Dedifferentiated amniotic fluid mesenchymal stem cell (primary cell): ENCODE results near the gene RASL10A.

Experiments used
- DNase-seq: peaks from one replicate; pipeline ENCODE4 v3.0.0-alpha.2; 2016; ENCODE audit errors: extremely low spot score

The RASL10A gene

DNA sequence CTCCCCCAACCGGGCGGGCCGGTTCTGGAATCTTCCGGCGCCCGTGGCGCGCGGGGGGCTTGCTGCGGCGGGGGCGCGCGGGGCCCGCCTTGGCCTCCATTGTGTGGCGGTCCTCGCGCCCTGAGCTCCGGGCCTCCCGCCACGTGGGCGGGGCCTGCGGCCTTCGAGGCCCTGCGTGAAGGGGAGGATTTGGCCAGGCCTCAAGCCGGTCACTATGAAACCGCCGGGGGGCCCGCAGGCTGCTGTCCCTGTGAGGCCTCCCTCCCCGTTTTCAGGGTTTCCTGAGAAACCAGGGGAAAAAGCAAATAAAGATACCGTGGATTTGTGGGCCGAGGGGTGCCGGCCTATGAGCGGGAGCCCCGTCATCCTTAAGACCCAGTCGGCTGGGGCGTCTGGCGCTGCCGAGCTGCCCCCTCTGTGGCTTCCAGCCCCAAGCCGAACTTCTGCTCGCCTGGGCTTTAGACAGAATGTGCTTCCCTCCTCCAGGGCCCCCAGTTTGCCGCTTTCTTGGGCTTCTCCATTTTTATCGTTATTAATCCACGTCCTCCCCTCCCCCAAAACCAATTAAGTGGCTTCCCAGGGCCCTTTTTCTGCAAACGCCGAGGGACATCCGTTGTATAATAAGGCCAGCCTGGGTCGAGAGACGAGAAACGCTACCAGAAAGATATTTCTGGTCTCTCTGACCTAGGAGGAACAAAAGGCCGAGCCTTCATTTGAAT, 46.8 kb downstream of the RASL10A start:
- peak; percentile 27 for DNase-seq

DNA sequence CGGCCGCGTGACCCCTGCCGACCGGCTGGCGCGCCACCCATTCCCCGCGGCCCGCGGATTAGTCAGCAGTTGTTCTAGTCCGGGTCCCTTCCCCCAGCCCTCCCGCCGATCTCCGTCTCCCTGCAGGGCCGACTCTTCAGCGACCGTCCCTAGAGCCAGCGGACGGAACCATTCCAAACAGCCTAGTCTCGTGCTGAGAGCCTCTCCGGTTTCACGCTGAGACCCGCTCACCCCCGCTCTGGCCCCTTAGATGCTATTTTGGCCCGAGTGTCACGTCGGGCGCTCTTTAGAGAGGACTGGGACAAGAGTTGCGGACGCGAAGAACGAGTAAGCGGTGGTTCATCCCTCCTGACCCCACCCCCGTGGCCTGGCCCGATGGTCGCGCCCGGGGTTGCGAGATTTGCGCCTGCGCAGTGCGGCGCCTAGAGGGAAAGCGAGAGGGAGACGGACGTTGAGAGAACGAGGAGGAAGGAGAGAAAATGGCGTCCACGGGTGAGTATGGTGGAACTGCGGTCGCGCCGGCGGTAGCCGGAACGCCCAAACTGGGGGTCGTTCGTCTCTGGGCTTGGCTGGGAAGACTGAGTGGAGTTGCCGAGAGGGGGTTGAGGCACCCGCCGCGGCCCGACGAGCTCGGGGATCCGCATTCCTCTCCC, 47.5 kb downstream of the RASL10A start, which contains the start of the genes EWSR1 and RHBDD3:
Gene EWSR1, plus strand, starts transcription at position 411 of the 653 bp plus-strand sequence. Its CDS starts 69 bp downstream, at position 480.
Gene RHBDD3, minus strand, starts transcription at position 124 of the 653 bp plus-strand sequence. CDS start 2,355 bp downstream, outside the sequence.
- peak; percentile 97 for DNase-seq

DNA sequence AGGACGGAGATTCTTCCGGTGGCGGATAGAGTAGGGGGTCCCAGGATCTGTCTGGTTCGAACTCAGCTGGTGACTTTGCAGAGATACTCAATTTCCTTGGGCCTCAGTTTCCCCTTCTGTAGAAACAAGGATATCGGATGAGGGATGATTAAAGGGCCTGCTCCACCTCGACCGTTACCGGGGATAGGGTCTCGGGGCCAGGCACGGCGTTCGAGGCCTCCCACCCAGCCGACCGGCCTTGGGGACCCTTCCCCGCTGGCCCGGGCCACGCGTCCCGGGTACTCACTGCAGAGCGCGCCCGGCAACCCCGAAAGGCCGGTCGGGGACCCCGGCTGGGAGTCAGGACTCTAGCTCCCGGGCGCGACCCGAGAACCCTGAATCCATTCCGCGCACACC, 48.0 kb downstream of the RASL10A start:
- DNase-seq, result no peak

DNA sequence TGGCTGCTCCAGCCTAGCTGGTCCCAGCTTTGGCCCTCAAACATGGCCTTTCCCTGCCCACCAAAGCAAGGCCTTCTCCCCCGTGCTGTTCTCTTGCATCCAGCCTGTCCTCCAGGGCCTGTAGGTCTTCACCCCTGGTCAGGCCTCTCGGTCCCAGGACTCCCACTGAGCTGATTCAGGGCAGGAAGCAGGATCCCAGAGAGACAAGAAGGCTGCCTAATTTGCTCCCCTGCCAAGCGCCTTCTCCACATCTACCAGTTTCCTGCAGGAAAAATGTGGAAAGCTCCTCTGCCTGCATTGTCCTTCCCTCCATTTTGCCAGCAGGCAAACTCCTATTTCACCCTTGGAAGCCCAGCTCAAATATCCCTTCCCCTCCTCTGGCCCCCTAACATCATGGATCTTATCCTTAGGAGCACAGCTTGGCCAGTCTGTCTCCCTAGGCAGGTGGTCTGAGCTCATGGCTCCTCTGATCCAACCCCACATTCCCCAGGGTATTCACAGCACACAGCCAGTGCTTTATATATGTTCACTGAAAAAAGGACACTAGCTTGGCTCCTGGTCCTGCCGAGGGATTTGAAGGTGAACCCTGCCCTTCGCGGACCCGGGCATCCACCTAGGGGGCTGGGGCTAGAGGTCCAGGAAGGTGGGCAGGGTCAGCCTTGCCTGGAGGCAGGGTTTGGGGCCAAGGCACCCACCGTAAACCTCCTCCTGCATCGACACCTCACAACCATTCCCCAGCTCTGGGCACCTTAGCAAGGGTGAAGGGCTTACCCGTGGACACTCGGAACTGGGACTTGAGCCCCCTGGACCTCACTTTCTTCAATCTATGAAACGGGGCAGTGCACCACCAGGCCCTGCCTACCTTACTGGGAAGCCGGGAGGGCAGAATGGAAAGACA, 48.7 kb downstream of the RASL10A start:
- no peak for DNase-seq

DNA sequence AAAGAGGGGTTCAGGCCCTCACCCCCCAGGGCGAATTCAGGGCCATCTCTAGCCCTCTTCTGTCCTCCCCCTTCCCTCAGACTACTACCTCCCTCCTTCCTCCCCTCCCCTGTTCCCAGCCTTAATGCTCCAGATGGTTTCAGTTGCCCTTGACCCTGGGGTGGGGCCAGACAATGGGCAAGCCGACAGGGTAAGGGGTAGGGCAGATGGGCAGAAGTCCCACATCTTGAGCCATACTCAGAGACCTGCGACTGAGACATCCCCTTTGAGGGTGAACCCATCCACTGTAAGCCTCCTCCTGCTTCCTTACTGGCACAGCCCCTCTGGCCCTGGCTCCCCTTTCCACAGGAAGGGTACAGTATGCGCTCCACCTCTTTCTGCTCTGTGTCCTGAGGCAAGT, 49.6 kb downstream of the RASL10A start:
- no peak for DNase-seq

DNA sequence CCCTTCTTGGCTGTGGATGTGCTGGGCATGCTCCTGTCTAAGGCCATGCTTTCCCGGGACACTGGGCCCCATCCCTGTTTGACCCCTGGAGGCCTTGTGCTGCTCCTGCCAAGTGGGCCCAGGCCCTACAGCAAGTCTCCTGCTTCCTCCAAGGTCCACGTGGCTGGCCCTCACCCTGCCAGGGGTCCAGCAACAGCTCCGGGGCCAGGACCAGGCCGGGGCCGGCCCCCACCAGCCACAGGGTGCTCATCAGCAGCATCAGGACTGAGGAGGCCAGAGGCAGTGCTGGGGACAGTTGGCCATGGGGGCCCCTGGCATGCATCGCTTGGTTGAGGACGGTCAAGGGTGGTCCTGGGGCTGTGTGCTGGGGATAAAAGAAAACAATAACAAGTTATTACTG, 50.2 kb downstream of the RASL10A start:
- no peak for DNase-seq

DNA sequence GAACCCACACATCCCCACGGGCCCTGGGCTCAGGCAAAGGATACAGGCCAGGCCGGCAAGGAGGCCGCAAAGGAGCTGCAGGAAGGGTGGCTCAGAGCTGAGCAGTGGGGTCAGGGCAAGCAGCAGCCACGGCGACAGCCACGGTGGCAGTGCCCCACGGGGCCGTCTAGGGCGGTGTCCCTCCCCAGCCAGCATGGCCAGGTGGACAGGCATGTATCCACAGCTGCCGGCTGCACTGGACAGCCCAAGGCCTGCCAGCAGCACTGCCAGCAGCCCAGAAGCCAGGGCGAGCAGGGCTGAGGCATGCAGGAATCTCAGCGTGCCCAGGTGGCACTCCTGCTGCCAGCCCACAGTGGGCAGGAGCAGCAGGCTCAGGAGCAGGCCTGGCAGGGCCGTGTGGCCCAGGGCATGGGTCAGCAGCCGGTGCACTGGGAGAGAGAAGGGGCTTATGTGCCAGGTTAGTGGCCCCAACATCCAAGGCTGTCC, 51.7 kb downstream of the RASL10A start:
- no peak for DNase-seq
